Measurements from ENCODE around the gene MPPED2.

DNA sequence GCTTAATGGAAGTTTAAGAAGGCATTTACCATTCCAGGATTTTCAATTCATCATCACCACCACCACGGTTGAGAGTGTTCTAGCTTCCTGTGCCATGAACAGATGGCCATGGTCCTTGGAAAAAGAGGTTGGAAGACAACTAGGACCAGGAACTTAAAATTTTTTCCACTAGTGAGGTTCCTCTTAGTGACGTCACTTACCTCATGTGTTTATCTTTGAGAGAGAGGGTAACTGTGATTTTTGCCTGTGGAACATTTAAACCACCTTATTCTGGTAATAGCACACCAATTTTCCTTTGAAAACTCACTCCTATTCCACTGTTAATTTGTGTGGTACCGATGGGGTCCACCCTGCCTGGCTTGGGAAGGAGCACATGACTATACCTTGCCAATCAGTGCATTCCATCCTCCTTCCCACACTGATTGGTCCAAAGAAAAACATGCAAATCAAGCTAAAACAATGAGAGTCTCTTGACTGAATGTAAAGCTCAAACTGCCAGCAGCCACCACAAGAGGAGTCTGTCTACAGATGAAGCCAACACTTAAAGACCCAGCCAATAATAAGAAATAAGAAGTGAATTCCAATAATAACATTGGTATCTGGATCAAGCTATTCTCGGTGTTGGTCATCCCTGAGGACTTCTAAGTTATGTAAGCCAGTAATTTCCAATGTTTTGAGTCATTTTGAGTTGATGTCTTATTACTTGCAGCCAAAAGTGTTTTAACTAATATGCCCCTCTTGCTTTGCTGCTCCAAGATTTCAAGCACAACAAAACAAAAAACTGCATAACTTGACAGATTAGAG is 111.8 kb downstream of the MPPED2 start:
- no peak for TF ChIP-seq POLR2A (IDR thresholded peaks at IDR 0.05)
- TF ChIP-seq, protein P1, sequence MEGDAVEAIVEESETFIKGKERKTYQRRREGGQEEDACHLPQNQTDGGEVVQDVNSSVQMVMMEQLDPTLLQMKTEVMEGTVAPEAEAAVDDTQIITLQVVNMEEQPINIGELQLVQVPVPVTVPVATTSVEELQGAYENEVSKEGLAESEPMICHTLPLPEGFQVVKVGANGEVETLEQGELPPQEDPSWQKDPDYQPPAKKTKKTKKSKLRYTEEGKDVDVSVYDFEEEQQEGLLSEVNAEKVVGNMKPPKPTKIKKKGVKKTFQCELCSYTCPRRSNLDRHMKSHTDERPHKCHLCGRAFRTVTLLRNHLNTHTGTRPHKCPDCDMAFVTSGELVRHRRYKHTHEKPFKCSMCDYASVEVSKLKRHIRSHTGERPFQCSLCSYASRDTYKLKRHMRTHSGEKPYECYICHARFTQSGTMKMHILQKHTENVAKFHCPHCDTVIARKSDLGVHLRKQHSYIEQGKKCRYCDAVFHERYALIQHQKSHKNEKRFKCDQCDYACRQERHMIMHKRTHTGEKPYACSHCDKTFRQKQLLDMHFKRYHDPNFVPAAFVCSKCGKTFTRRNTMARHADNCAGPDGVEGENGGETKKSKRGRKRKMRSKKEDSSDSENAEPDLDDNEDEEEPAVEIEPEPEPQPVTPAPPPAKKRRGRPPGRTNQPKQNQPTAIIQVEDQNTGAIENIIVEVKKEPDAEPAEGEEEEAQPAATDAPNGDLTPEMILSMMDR (IDR thresholded peaks at IDR 0.05): no peak
